DMS114 treated with DMSO at 0.1 percent for 48 hours (cell line): ENCODE results near the gene RAP1GAP2.

Experiments
- DNase-seq: peaks from one replicate; lab custom pipeline; 2025; ENCODE audit not compliant: unreplicated experiment; lab: John Stamatoyannopoulos, UW

RAP1GAP2 gene

DNA sequence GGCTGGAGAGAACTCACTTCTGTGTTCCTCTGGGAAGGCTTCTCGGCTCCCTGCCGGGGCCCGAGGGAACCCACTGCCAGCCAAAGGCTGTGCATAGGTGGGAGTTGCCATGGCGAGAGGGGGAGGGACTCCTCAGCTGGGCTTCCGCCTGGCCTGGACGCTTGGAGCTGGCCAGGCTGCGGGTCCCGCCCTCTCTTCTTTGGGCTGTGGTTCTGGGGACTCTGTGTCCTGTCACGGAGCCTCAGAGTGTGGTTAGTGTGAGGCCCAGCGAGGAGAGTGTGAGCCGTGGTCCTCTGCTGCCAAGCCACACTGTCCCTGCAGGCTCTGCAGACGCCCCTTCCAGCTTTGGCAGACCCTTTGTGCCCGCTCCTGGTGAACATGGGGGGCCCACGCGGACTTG, 144.1 kb downstream of the RAP1GAP2 start:
- DNase-seq: no peak

DNA sequence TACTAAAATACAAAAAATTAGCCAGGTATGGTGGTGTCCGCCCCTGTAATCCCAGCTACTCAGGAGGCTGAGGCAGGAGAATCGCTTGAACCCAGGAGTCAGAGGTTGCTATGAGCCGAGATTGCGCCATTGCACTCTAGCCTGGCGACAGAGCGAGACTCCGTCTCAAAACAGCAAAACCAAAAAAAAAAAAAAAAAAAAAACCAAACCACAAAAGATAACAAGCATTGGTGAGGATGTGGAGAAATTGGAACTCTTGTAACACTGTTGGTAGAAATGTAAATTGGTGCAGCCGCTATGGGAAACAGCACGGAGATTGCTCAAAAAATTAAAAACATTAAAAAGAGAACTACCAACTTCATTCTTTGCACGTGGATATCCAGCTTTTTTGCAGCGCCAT, 147.7 kb downstream of the RAP1GAP2 start:
- DNase-seq: no peak

DNA sequence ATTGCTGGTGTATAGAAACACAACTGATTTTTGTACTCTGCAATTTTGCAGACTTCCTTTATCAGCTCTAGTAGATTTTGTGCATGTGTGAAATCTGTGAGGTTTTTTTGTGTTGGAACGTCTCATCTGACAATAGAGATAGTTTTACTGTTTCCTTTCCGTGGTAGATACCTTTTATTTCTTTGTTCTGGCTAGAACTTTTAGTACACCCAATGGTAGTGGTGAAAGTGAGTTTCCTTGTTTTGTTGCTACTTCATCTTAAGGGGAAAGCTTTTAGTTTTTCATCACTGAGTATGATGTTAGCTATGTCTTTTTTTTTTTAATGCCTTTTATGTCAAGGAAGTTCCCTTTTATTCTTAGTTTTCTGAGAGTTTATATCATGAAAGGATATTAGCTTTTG, 149.1 kb downstream of the RAP1GAP2 start:
- DNase-seq: no peak

DNA sequence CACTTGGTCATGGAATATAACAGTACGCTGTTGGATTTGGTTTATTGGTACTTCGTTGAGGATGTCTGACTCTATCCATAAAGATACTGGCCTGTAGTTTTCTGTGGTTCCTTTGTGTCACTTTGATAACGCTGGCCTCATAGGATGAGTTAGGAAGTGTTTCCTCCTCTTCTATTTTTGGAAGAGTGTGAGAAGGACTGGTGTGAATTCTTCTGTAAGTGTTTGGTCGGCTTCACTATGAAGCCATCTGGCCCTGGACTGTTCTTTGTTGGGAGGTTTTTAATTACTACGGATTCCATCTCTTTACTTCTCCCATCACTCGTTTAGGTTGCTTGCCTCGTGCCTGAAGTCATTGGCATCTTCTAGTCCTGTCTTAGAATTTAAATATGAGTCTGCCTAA, 149.9 kb downstream of the RAP1GAP2 start:
- DNase-seq: no peak

DNA sequence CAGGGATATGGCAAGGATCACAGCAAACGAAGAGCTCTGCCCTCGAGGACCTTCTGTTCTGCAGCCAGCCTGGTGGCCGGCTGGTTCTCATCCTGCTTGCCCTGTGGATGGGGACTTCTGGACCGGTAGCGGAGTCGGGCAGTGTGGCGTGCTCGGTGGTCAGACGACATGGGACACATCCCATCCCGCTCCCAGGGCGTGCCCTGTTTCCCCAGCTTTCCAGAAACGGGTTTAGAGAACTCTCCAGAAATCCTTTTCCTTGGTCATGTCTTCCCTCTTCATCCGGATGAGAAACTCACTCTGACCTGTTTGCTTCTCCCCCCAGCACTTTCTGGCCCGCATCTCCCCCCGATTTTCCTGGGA, 151.3 kb downstream of the RAP1GAP2 start:
- no peak for DNase-seq

DNA sequence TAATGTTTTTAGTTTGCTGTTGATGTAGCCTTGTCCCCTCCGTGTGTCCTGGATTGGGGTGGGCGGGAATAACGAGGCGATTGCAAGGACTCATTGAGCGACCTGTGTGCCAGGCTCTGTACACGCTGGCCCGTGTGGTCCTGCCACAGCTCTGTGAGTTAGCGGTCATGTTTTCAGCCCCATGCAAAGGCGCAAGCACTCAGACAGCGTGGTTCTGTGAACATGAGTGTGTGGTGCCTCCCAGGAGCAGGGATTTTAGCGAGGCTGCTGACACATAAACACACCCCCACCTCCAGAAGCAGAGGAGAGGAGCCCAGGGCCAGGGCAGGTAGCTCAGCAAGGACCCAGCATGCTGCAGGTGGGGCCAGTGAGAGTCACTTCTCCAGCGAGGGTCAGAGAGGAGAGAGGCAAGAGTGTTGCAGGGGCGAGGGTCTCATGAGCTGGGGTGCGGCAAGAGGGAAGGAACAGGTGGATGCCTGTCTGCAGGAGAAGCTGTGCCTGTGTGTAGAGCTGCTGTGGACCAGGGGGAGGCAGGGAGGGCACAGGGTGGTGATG, 151.8 kb downstream of the RAP1GAP2 start:
- no peak for DNase-seq

DNA sequence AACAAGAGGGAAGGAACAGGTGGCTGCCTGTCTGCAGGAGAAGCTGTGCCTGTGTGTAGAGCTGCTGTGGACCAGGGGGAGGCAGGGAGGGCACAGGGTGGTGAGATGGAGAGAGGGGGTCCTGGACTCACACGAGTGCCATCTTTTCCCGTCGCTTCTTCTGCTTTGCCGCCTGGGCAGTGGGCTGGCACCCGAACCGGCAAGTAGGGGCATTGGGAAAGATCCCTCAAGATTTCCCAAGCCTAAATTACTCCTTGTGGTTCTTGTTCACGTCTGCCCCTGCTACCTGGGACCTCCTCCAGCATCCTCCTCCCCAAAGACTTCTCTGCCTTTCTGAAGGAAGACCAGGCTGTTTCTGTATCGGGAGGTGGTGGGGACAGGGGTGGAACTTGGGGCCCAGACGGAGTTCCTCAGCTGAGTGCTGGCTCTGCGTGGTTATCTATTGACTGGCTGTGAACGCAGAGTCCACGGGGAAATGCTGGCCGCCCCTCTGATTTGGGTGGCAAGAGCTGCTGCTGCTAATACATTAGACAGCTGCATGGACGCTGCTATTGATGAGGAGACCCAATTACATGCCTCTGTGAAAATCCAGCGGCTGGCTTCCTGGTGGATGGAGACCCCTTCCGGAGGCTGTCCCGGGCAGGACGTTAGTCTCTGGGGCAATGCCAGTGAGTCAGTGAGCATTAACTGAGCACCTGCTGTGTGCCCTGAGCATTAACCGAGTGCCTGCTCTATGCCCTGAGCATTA, 152.7 kb downstream of the RAP1GAP2 start:
- no peak for DNase-seq

DNA sequence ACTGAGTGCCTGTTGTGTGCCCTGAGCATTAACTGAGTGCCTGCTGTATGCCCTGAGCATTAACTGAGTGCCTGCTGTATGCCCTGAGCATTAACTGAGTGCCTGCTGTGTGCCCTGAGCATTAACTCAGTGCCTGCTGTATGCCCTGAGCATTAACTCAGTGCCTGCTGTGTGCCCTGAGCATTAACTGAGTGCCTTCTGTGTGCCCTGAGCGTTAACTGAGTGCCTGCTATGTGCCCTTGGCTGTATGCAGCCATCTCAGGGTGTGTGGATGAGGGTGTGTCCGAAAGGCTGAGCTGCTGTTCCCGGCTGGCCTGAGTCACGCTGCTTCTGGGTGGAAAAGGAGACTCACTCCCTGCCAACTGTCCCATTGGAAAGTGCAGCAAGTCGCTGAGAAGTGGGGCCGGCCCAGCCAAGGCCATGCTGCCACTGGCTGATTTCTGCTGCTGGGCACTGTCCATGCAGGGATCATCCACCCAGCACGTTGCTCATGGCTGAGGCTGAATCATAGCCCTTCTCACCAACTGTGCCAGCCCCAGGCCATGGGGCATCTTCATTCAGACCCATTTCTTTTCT, 153.3 kb downstream of the RAP1GAP2 start:
- DNase-seq: no peak

DNA sequence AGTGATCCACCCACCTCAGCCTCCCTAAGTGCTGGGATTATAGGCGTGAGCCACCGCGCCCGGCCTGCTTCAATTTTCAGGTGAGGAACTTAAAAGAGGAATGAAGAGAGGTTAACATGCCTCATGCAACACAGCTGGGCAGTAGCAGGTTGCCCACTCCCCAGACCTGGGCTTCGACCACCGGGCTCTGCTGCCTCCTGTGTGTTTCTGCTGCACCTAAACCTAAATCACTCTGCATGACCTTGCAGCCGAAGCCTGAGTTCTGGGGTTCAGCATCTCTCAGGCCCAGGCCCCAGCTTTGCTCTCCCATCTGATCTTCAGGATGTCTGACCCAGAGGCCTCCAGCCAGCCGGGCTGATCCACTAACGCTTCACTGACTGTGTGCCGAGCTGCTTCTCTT, 154.6 kb downstream of the RAP1GAP2 start:
- DNase-seq: no peak

DNA sequence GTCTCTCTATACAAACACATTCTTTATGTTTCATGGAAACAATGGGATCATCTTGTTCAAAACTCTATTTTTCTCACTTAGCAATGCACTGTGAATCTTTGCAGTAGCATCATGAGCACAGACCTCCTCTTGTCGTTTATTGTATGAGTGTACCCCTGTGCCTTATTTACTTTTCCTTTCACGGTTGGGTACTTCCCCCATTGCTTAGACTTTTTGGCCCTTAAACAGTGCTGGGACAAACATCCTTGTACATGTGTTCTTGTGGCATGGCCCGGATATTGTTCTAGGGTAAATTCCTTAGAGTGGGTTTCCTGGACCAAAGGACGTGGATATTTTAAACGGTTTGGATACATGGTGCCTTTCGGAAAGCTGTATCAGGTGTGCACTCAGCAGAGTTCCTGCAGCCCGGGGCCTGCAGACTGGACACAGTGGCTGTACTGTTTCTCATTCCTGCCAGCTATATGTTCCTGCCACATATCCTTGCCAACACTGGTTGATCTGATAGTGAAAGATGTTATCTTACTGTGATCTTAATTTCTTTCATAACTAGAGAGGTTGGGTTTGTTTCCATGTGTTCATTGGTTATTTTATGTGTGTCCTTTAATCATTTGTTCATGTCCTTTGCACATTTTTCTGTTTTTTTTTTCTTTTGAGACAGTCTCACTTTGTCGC, 156.1 kb downstream of the RAP1GAP2 start:
- no peak for DNase-seq

DNA sequence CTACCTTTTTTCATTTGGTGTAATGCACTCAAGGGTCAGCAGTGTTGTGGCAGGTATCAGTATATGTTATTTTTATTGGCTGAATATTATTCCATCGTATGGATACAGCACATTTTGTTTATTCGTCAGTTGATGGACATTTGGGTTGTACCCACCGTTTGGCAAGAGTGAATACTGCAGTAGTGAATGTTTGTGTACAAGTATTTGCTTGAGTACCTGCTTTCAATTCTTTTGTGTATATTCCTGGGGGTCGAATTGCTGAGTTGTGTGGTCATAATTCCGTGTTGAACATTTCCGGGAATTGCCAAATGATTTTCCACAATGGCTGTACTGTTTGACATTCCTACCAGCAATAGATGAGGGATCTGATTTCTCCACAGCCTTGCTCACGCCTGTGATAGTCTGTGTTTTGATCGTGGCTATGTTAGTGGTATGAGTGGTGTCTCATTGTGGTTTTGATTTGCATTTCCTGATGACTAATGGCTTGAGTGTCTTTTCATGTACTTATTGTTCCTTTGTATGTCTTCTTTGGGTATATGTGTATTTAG, 158.7 kb downstream of the RAP1GAP2 start:
- DNase-seq: no peak

DNA sequence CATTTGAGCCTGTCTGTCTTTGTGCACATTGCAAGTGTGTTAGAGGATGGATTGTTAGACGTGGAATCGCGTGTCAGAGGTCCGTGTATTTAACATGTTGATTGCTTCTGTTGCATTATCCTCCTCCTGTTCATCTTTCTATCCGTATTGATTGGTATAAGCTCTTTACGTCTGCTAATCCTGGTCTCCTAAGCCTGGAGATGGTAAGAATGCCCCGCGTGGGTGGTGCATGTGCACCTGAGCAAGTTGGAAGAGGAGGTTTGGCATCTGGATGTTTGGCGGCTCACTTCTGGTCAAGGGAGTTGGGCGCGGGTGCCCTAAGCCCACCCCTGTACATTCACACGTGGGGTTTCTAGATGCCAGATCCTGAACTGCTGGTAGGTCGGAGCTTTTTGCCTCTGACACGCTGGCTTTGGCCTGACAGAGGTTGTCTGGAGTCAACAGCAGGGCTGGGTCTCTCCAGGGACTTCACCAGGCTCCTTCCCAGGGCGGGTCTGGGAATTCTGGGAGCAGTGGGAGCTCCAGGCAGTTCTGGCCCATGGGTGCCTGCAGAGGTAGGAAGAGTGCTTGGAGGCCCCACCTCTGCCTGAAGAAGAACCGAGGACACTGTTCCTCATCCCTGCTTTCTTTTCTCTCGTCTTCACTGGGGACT, 159.8 kb downstream of the RAP1GAP2 start:
- no peak for DNase-seq

DNA sequence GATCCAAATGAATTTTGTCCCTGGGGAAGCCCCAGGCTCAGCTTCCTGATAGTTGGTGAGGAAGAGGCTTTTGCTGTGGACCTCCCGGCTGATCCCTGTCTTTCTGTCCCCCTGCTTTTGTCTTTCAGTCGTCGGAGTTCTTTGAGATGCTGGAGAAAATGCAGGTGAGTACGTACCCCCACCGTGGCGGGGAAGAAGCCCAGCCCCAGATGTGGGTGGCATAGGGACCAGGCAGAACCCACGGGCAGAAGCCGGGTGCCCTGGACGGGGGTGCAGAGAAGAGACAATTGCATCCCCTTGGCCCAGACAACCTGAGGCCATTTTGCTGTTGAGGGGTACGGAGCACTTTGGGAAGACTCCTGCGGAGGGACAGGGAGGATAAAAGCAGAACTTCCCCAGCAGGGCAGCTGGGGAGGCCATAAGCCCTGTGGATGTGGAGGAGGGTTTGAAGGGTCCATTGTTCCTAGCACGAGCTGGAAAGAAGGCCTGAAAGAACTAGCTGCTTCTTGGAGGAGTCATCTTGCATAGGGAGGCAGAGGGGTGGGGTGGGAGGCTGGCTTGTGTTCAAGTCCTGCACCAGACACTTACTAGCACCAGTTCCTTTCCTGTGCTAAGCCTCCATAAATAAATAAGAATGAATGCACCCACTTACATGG, 161.5 kb downstream of the RAP1GAP2 start:
- DNase-seq: no peak

DNA sequence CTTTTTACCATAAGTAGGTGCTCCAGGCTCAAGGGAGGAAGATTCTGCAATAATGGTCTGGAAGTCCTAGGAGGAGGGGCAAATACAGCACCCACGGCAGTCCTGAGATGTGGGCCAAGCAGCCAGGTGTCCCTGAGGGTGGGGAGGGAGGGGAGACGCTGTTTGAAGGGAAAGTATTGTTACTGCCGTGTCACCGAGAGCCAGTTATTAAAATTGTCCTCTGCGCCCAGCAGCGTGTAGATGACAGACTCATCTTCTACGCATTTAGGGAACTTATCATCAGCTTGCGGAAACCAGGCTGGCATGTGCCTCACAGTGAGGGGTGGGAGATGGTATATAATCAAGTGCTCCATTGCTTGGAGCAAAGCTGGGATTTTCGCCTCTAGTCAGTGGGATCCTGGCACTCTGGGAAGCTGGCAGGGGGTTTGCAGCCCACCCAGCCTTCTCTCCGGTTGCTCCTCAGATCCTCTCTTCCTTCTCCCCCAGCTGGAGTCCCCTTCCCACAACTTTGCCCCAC, 162.5 kb downstream of the RAP1GAP2 start:
- DNase-seq: no peak

DNA sequence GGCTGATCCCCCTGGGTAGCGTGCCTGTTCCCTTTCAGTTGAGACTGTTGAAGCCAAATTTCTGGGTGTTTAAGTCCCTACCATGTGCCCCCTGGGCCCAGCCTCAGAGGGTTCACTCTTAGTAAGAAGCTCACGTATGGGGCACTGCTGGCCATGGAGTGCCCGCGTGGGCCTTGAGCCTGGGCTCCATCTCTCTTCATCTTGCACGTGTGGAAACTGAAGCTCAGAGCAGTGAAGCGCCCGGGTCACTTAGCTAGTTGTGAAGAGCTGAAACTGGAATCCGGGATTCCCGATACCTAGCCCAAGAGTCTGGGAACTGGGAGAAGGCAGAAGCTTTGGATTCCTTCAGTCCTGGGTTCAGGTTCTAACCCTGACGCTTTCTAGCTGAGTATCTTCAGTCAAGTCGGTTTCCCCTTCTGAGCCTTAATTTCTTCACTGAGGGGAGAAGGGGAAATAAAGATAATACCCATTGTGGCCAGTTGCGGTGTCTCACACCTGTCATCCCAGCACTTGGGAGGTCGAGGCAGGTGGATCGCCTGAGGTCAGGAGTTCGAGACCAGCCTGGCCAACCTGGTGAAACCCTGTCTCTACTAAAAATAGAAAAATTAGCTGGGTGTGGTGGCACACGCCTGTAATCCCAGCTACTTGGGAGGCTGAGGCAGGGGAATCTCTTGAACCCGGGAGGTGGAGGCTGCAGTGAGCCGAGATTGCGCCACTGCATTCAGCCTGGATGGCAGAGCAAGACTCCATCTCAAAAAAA, 163.3 kb downstream of the RAP1GAP2 start:
- no peak for DNase-seq

DNA sequence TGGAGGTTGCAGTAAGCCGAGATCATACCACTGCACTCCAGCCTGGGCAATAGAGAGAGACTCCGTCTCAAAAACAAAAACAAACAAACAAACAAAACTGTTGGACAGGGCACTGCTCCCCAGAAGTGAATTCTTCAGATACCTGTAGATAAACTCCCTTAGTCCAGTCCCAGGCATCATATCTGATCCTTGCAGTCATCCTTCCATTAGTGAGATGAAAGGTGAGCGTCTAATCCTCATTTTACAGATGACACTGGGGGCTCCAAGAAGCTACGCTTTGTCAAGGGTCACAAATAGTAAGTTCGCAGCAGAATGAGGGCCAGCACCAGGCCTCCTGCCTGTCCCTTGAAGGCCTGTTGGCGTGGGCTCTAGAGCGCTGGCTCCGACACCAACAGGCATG, 165.2 kb downstream of the RAP1GAP2 start:
- no peak for DNase-seq

DNA sequence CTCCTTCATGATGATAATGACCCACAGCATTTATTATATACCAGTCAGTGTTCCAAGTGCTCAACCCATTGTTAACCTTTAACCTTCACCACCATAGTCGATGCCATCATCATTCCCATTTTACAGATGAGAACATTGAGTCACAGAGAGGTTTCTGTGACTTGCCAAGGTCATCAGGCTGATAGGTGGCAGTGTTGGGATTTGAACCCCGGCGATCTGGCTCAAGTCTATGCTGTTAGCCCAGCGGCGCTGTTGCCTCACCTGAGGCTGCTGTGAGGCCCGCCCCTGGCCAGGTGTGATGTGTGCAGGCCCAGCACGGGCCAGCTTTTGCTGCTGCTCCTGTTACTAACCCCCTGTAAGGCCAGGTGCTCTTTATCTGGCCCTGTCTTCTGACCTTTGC, 166.0 kb downstream of the RAP1GAP2 start:
- no peak for DNase-seq

DNA sequence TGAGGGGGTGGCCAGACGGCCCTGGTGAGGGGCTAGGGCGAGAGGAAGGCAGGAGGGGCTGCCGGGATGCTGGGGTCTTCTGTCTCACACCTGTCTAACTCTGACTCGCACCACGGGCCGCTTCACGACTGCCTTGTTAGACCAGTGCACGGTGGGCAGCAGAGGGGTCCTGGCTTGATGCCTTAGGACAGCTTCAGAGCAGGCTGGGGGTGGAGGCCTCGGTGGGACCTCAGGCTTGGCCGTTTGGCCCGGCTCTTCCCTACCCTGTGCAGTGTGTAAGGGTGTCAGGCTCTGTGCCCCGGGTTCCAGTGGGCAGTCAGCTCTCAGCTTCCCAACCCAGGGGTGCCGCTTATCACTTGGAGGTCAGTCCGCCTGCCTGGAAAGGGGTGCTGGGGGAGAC, 166.5 kb downstream of the RAP1GAP2 start:
- DNase-seq: no peak

DNA sequence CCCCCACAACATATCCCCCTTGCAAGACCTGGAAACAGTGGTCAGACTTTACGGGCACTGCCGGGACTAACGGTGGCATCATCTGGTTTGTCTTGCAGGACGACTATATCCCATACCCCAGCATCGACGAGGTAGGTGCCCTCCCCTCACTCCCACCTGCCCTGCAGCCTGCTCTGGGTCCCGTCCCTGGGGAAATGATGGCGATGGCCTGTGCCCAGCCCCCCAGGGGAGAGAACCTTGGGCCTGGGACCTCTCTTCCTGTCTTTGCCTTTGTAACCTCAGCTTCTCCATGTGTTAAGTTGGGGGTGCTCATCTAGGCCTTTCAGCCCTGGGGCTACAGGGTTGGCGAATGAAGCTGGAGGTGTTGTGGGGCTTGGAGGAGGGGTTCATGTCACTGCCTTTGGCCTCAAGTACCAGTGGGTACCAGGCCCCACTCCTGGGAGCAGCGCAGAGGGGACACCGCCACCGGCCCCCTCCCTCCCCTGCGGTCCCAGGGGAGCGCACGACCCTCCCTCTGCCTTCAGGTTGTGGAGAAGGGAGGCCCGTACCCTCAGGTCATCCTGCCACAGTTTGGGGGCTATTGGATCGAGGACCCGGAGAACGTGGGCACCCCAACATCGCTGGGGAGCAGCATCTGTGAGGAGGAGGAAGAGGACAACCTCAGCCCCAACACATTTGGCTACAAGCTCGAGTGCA, 167.2 kb downstream of the RAP1GAP2 start:
- DNase-seq: no peak

DNA sequence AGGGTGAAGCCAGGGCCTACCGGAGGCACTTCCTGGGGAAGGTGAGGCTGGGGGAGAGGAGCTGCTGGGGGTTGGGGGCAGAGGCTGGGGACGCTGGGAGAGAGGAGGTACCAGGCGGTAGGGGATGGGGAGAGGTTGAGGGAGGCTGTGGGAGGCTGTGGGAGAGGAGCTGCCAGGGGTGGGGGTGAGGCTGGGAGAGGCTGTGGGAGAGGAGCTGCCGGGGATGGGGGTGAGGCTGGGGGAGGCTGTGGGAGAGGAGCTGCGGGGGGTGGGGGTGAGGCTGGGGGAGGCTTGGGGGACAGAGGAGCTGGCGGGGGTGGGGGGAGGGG, 167.8 kb downstream of the RAP1GAP2 start:
- DNase-seq: no peak
